GM18858 (cell line): ENCODE measurements around the gene RBM15B.
"Not testable (repeated sequence)": the region's sequence is repeated elsewhere in the genome, so short reads cannot be mapped to it uniquely, and the experiment has no call there.

ENCODE experiments used
- ATAC-seq: cut with Tn5 transposase; IDR thresholded peaks from one replicate; pipeline ENCODE4 v1.9.1; 2021; ENCODE audit not compliant: unreplicated experiment

The RBM15B gene

GRCh38 chr3:51378726-51379125 lies 12.4 kb upstream of the RBM15B start:
- no peak for ATAC-seq

- ATAC-seq = no peak
Observed at GRCh38 chr3:51379301-51379700, 11.8 kb upstream of the RBM15B start.

GRCh38 chr3:51379746-51380455 lies 11.2 kb upstream of the RBM15B start:
- no peak for ATAC-seq

GRCh38 chr3:51380601-51381332 lies 10.3 kb upstream of the RBM15B start:
- no peak for ATAC-seq

GRCh38 chr3:51381333-51381705 lies 9.8 kb upstream of the RBM15B start:
- ATAC-seq = no peak

GRCh38 chr3:51382076-51382745 lies 8.9 kb upstream of the RBM15B start:
- ATAC-seq = no peak

GRCh38 chr3:51382947-51383578 lies 8.0 kb upstream of the RBM15B start:
- ATAC-seq = no peak

- no peak for ATAC-seq
Observed at GRCh38 chr3:51384055-51384725, 6.9 kb upstream of the RBM15B start.

- ATAC-seq = peak; percentile 85
Observed at GRCh38 chr3:51384726-51385473, 6.2 kb upstream of the RBM15B start, which contains the start of gene MANF. TSS of gene MANF (plus strand) at chr3:51385291. CDS start at chr3:51385343, 52 bp downstream.

- no peak for ATAC-seq
Observed at GRCh38 chr3:51385621-51386091, 5.4 kb upstream of the RBM15B start.

GRCh38 chr3:51386159-51386851 lies 4.8 kb upstream of the RBM15B start:
- ATAC-seq = no peak

- ATAC-seq = no peak
Observed at GRCh38 chr3:51386852-51387229, 4.2 kb upstream of the RBM15B start.

- ATAC-seq = not testable (repeated sequence)
Observed at GRCh38 chr3:51387281-51387680, 3.8 kb upstream of the RBM15B start.

- no peak for ATAC-seq
Observed at GRCh38 chr3:51388286-51389029, 2.6 kb upstream of the RBM15B start.

- ATAC-seq = no peak
Observed at GRCh38 chr3:51389423-51390183, 1.5 kb upstream of the RBM15B start.

GRCh38 chr3:51390246-51391074 lies 625 bp upstream of the RBM15B start:
- no peak for ATAC-seq
